Brain pericyte (primary cell): ENCODE data around the gene NMNAT2.

ENCODE experiments used
- DNase-seq: peaks from one replicate; pipeline ENCODE4 v3.0.0-alpha.2; 2012; ENCODE audit warnings: low read depth, low spot score

NMNAT2 gene

DNA sequence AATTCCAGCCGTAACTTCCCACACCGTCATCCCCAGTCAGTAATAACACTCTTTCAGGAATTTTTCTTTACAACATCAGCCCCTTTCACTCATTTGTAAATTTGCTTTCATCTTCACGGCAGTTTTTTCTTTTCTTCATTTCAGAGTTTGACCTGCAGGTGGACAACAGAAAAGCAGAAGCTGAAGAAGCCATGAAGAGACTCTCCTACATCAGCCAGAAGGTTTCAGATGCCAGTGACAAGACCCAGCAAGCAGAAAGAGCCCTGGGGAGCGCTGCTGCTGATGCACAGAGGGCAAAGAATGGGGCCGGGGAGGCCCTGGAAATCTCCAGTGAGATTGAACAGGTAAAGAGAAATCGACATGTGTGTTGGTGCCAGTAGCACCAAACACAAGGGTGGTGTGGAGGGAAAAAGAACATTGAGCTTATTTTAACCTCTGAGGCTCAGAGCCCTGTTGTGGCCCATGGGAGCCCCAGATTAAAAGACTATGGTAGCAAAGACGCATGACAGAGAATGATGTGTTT, 178.9 kb downstream of the NMNAT2 start:
- no peak for DNase-seq

DNA sequence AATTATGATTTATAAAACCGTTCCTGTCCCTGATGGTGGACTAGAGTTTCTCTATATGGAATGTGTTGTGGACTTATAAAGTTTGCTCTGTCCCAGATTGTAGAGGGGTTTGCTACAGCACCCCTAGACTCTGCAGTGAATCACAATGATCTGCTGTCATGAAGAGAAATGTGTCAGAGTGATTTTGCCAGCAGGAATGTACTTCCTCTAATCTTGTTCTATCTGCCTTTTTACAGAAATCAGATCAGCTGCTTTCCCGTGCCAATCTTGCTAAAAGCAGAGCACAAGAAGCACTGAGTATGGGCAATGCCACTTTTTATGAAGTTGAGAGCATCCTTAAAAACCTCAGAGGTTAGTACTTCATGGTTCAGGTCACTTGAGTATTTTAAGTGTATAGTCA, 180.1 kb downstream of the NMNAT2 start:
- no peak for DNase-seq

DNA sequence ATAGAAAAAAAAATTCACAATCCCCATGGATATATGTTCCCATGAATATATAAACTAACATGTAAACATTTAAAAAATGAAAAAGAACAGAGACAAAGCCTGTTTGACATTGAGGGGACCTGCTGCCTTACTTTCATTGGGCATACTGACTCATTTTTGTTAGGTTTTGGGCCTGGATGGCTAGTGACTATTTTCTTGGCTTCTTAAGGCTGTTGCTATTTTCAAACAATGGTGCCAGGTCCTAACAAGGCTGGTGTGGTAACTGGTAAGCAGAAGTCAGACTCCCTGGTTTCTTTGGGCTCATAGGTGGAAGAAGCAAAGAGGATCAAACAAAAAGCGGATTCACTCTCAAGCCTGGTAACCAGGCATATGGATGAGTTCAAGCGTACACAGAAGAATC, 181.1 kb downstream of the NMNAT2 start:
- no peak for DNase-seq

DNA sequence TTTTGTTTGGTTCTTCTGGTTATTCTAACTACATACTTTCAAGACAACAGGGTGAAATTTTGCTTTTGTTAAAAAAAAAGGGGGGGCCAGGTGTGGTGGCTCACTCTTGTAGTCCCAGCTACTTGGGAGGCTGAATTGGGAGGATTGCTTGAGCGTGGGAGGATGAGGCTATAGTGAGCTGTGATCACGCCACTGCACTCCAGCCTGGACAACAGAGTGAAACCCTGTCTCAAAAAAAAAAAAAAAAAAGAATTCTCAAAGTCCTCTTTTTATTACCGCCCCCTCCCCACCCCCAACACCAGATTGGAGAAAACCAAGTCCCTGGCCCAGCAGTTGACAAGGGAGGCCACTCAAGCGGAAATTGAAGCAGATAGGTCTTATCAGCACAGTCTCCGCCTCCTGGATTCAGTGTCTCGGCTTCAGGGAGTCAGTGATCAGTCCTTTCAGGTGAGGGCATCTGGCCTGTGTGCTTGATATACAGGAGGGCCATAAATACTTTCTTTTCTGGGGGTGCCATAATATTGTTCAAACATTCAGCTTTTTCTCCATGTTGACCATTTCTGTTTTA, 181.9 kb downstream of the NMNAT2 start:
- DNase-seq = no peak

DNA sequence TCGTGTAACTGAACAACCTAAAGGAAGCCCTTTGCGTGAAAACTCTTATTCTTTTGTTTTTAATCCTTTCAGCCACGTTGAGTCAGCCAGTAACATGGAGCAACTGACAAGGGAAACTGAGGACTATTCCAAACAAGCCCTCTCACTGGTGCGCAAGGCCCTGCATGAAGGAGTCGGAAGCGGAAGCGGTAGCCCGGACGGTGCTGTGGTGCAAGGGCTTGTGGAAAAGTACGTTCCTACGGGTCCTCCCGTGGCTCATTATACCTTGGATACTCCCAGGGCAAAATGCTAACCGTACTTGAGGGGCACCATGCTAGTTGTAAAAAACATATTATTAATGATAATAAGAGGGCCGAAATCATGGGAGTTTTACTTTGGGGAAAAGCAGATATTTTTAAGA, 182.7 kb downstream of the NMNAT2 start:
- no peak for DNase-seq

DNA sequence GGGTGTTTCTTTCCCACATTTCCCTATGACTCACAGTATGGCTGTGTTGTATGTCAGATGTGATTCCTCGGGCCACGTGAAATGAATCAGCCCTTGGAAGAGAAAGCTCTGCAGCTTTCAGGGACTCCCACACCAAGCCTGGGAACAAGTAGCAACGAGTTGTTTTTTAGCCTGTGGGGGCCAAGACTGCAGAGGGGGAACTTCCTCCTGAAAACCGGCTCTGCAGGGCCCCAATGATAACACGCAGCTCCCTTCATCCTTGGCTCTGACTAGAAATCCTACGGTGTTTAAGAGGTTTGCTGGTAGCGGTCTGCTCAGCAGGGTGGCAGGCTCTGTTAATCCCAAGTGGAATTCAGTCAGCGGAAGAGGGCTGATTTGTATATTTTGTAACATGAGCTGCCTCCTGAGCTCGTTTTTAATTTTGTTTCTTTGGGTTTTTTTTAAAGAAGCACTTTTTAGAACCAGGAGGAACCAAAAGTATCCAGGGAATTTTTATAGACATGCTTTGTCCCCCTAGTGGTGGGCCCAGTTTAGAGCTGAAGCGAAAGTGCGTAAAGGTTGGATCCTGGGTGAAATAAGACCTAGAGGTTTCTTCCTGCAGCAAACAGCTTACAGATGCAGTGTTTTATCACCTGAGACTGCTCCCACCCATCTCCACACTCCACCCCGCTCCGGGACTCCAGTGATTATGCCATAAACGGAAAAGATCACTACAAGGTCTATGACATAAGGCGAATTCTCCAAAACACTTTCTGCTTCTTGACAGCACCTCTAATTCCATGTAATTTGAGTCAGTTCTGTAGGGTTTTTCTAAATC, 183.3 kb downstream of the NMNAT2 start:
- peak; percentile 98 for DNase-seq

DNA sequence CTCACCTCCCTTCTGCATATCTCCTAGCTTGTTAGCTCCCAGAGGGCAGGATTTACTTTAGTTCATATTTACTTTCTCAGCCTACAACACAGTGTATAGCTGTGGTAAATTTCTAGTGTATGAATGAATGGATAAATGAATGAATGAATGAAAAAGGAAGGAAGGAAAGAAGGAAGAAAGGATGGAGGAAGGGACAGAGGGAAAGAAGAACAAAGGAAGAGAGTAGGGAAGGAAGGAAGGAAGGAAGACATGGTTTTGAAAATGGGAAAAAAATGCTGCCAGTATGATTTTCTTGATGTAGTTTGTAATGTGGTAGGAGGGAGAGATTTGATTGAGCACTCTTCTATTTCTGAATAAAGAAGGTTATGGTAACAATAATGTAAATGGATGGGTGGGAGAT, 185.1 kb downstream of the NMNAT2 start:
- no peak for DNase-seq

DNA sequence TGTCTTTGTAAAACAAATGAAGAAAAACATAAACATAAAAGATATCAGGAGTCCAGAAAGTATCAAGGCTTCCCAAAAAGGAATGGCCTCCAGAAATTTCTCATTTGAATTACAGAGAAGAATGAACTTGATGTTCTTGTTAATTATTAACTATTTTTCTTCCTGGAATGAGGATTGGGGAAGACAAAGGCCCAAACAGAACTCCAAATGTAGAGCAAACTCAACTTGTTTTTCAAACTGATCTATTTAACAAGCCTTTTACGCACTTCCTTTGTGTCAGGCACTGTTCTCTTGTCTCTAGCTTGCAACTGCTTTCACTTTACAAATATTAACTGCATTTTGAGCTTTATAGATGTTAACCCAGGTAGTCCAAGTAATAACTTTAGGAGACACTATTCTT, 186.6 kb downstream of the NMNAT2 start:
- no peak for DNase-seq

DNA sequence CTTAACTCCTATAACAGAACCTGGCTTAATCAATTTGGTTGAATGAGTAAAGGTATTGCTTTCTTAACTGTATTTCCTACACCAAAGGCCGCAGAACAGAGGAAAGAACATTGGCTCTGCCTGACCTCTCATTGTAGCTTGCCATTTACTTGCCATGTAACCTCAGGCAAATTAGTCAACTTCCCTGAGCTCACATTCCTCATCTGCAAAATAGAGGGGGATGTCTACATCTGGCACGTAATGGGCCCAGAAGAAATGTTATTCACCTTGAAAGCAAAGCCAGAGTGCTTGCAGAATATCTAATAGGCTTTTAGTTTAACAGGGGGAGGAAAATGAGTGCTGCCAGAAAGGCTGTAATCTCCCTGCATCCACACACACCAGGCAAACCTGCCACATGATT, 187.8 kb downstream of the NMNAT2 start:
- no peak for DNase-seq

DNA sequence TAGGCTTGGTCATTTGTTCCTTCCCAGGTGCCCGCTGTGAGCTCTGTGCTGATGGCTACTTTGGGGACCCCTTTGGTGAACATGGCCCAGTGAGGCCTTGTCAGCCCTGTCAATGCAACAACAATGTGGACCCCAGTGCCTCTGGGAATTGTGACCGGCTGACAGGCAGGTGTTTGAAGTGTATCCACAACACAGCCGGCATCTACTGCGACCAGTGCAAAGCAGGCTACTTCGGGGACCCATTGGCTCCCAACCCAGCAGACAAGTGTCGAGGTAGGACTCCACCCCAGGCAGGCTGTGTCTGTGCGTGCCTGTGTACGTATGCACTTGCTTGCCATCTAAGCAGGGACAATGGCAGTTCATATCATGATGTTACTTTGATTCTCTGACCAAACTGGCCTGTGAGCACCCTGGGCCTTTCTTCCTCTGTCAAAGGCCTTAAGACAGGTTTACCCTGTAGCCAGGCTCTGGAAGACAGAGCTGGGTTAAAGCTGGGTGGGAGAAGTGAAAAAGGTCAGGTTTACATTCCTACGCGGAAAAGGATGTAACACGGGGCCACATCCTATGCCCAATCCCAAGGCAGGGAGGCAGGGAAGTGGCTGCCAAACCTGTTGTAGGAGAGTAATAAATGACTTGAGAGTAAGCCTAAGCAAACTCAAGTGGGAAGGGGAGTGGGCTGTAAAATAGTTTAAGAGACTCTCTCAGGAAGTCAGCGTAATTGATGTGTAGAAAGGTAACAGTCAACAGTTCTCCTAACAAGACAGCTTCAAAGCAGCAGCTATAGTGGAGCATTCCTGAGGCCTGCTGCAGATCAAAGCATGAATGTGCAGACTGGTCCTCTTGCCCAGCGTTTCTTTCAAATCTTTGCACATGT, 189.6 kb downstream of the NMNAT2 start:
- DNase-seq = no peak

DNA sequence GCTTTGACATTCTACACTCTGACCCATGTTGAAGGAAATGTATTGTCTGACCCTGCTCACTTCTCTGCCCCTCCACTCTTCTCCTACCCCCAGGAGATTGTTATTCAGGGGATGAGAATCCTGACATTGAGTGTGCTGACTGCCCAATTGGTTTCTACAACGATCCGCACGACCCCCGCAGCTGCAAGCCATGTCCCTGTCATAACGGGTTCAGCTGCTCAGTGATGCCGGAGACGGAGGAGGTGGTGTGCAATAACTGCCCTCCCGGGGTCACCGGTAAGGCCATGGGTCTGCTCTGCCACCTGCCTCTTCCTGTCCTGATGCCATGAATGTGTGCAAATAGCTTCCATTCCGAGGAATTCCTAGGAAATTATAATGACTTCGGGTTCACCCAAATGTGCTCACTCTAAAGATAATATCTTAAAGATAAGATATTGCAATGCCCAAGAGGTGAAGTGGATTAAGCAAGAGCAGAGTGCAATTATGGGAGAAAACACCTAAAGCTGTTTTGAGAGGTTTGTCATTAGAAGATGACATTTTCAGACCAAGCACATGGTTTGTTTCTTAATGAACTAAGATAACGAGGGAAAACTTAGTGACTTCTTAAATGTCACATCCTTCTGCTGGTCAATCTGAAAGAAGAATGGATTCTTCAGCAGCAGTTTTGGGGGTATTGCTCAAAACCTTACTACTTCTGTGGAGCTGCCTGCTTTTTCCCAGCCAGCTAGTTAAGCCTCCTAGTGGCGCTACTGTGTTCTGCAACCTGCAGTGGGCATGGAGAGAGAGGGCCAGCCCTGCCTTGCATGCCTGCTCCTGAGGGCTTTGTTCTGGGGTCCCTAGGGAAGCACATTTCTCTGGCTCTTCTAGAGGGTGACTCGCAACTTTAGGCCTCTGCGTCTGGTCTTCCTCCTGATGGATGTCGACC, 190.5 kb downstream of the NMNAT2 start:
- no peak for DNase-seq

DNA sequence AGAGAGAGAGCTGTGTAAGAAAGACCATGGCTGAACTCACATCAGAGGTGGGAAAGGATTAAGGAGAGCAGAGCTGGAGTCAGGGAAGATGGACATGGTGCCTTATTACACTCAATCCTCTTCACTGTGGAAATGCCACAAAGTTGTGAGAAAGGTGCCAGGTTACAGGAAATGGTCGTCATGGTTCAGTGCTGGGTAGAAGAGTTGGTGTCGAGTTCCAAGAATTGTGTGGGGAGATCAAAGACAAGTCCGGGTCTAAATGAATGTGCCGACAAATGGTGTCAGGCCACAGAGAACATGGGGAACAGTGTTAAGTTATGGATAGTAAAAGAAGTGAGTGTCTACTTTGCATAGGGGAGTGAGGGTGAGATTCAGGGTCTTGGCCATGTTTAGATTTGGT, 191.2 kb downstream of the NMNAT2 start:
- DNase-seq = no peak

DNA sequence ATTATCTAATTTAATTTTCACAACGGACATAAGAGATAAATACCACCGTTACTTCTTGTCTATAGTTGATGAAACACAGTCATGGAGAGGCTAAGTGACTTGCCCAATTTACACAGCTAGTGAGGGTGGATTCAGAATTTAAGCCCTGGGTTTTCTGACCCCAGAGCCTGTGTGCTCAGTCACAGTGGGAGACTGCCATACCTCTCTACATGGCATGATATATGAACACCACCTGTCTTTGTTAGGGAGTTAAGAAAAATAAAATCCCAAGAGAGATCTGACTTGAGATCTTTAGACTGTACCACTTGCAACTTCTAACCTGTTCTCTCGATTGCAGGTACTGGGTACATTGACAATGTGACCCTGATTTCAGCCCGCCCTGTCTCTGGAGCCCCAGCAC, 191.8 kb downstream of the NMNAT2 start:
- no peak for DNase-seq

DNA sequence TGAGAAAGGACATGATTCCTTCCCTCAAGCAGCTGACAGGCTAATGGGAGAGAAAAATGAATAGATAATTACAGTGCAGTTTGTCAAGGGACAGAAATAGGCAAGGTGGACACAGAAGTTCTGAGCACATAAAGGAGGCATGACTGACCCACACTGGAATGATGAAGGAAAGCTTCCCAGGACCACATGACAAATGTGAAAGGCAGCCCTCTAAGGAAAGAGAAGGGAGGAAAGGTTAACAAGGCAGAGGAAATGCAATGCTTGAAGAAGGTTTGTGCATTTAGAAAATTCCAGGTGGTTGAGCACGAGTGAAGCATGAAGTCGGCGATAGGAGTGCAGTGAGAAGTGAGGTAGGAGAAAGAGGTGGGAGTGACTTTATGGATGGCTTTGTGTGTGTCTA, 194.7 kb downstream of the NMNAT2 start:
- DNase-seq = no peak

DNA sequence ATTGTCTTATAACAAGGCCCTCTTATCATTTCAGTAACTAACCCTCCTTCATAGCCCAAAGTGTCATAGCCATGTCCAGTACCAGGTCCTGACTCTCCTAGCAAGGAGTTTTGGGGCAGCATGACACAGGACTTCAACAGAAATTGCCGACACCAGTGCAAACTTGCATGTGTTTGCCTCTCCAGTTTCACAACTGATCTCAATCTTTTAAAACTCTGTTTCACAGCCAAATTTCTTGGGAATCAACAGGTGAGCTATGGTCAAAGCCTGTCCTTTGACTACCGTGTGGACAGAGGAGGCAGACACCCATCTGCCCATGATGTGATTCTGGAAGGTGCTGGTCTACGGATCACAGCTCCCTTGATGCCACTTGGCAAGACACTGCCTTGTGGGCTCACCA, 195.3 kb downstream of the NMNAT2 start:
- no peak for DNase-seq

DNA sequence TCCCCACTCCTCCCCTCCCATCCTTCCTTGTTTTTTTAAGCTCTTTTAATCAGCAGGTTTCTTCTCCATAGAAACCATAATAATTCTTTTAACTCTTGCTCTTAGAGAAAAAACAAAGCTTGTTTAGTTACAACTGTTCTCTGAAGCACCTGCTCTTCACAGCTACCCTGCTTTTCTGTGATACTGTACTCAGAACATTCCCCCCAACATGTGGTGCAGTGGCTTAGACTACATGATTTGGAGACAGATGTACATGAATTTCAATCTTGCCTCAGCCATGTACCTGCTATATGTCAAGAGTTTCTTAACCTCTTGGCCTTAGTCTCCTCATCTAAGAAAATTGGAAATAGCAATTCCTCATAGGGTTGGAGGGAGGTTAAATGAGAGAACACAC, 198.6 kb downstream of the NMNAT2 start:
- no peak for DNase-seq

DNA sequence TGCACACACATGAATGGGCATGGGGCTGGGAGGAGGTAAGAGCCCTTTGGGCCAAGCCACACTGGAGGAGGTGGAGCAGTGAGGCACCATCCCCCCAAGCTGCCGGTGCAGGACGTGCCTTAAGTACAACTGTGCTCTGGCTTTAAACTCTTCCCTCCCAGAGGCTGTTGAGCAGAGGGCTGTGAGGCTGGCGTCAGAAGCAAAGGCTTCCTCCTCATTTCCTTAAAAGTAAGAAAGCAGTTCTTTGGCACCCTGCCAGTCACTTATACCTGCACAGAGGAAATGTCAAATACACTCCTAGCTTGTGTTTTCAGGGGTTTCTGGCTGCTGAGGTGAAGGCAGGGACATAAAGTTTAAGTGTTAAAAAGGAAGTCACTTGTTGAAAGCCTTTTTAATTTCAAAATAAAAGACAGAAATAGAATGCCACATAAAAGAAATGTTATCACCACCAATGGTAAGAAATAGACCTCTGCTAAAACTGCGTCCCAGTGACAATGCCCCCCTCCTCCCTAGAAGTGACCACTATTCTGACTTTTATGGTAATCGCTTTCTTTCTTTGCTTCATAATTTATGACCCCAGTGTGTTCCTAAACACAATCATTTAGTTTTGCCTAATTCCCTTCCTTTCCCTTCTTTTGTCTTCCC, 199.1 kb downstream of the NMNAT2 start:
- no peak for DNase-seq

DNA sequence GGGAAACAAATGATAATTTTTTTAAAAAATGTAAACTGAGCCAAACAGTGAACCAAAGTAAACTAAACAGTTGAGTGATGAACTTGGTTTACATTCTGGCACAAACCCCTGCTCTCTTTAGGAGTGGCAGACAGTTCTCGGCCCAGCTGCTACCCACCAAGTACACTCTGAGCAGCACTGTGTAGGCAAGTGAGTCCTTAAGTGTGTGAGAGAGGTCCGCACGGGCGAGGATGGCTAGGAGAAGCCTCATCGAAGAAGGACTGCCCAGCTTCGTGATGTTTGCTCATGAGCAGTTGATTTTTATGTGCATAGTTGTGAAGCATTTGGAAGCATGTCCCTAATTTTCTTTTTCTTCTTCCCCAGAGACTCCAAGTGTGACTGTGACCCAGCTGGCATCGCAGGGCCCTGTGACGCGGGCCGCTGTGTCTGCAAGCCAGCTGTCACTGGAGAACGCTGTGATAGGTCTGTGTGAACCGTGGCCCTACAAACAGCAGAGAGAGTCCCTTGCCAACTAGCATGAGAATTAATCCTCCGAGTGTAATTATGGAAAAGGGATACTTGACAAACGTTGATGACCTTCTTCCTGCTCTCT, 200.1 kb downstream of the NMNAT2 start:
- no peak for DNase-seq

DNA sequence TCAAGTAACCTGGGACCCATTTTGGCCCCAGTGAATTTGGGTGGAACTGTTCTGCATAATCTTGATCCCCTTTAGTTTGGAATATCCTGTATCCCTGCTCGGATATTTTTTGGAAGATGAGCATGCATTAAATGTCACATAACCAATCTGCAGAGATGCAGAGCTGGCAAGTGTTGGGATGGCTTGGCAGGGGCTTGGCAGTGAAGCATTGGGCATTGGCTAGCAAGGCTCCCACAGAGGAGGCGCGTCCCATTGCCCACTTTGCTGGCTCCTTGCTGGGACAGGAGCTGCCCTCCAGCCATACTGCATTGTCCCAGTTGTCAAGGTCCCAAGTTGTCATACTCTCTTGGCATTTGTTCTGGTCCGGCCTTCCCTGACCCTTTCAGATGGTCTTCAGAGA, 202.2 kb downstream of the NMNAT2 start:
- DNase-seq = no peak

DNA sequence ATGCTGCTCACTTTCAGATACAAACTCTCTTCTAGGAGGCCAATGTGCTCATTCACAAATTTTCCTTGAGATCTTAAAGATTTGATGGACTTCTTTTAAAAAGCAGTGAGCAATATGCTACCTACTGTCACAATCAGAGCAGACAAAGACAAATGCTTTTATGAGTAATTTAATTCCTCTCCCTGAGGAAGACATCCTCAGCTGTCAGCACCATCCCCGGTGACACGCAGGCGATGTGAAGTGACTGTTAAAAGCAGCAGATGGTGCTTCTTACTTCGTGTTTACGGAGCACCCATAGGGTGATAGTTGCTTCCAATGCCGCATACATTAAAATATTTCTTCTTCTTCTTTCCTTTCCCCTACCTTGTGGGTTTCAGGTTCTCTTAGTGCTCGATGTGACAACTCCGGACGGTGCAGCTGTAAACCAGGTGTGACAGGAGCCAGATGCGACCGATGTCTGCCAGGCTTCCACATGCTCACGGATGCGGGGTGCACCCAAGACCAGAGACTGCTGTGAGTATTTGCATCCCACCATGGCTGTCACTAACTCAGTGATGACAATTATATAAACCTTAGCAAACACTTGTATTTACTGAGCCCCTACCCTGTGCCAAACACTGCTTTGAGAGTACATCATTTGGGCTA, 203.0 kb downstream of the NMNAT2 start:
- DNase-seq = no peak
